HPDE6-E6E7 (cell line): ENCODE results near the gene PTPRN2.

Experiments
- DNase-seq: peaks from one replicate; pipeline ENCODE4 v3.0.0; 2011; ENCODE audit warnings: missing footprints; ENCODE audit errors: extremely low spot score

PTPRN2 gene

DNA sequence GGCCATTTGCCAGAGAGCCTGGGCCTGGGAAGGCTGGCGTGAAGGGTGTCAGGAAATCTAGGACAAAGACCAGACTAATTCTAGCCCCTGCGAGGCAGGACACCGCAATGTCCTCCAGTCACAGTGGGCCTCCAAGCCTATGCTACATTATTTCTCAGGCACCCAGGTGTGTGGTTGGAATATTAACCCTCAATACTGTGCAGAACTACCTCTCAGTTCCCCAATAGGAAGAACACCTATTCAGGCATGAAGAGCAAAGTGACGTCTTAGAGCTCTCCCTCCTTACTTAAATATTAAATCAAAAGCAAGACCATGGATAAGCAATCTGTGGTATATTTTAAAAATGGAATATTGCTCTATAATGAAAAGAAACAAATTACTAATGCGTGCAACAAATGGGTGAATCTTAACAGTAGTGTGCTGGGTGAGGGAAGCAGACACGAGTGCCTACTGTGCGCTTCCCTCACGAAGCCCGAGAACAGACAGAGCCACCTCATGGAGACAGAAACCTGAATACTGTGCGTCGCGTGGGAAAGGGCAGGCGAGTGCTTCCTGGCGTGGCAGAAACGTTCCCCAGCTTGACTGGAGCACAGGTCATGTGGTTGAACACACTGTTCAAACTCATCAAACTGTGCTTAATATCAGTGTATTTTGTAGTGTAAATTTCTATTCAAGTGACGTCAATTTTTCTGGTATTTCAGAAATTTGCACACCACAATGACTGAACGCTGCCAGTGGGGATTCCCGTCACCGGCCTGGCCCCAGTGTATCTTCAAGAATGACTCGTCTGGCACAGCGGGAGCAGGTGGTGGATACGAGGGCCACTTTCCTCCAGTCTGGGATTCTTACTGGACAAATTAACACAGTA is 15.5 kb upstream of the PTPRN2 start:
- DNase-seq = no peak

- DNase-seq = no peak
Observed at GRCh38 chr7:158602041-158602440, 14.4 kb upstream of the PTPRN2 start.

GRCh38 chr7:158601090-158601489 is 13.5 kb upstream of the PTPRN2 start:
- DNase-seq = no peak

DNA sequence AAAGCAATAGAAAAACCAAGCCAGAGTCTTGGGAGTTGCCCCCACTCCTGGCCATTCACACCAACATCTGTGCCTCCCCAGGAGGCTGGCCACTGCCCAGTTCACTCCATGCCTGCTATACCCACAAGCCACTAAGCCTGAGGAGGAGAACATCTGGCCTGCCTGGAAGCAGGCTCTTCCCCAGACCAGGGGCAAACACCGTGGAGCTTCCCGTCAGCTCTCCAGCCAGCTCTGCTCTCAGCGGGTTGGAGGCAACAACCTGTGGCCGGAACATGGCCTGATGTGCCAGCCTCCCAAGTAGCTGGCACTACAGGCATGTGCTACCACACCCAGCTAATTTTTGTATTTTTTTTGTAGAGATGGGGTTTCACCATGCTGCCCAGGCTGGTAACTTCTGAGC is 9.1 kb upstream of the PTPRN2 start:
- no peak for DNase-seq

GRCh38 chr7:158596309-158596708 is 8.7 kb upstream of the PTPRN2 start:
- no peak for DNase-seq

- DNase-seq = no peak
Observed at GRCh38 chr7:158595068-158595467, 7.4 kb upstream of the PTPRN2 start.

- no peak for DNase-seq
Observed at GRCh38 chr7:158592541-158592940, 4.9 kb upstream of the PTPRN2 start.

DNA sequence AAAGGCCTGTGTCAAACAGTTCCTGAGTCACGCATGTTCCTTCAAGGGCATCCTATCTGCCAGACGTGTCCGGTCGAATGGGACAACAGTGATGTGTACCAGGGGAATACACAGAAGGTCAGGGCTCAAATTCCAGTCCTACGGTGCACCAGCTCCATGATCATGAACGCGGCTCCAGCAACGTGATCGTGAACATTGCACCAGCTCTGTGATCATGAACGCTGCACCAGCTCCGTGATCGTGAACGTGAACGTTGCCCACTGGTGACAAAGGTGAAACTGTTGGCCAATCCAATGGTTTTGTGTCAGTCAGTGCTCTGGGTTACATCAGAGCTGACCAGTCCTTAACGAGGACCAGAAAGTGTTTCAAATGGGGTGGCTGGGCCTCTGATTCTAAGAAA is 4.3 kb upstream of the PTPRN2 start:
- DNase-seq = no peak

GRCh38 chr7:158590181-158590530 is 2.5 kb upstream of the PTPRN2 start:
- DNase-seq = no peak

GRCh38 chr7:158589653-158590052 is 2.0 kb upstream of the PTPRN2 start:
- DNase-seq = no peak

GRCh38 chr7:158588878-158589442 is 1.3 kb upstream of the PTPRN2 start:
- DNase-seq = no peak

DNA sequence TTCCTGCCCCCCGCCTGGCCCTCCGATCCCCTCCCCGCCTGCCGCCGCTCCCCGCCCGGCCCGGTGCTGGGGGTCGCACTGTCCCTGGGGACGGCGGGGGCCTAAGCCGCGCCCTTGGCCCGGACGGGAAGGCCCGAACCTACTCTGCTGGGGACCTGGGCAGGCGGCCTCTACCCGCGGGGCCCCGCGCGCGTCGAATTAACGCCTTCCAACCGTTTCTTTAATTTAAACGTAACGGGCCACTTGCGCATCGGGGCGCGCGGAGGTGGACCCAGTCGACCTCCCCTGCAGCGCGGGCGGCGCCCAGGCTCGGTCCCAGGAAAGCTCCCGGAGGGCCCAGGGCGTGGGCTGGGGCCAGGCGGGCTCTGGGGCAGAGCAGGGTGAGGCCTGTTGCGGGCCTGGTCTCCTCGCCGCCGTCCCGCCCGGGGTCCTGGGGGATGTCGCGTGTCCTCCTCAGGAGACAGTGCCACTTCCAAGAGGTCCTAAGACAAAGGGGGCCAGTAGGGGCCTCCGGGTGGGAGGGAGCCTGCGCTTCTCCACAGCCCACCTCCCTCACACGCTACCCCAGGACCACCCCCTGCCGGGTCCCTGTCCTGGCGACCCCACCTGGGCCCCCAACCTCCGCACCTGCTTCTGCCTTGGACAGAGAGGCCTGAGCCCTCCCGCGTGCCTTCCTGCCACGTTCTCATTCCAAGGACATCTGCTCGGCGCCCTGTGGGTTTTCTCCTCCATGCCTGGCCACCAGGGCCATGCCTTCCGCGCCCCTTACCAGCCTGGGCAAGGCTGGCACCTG is 658 bp upstream of the PTPRN2 start:
- DNase-seq = no peak

- no peak for DNase-seq
Observed at GRCh38 chr7:158586499-158587161, 993 bp downstream of the PTPRN2 start.

- no peak for DNase-seq
Observed at GRCh38 chr7:158585721-158586498, 1.7 kb downstream of the PTPRN2 start.

DNA sequence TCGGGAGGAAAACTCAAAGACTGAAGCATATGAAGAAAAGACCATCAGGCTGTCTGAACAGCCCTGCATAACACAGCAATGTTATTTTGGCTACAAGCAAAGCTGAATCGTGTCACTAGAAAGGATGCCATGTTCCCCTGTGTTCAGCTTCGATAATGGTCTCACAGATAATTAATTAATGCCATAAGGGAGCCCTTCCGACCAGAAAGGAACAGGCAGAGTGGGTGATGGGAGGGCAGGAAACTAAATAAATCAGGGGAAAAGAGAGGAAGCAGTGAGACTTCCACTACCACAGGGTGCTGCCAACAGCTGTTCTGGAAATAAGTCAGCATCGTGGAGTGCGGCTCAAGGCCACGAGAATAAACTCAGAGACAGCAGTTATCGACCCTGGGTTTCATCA is 3.2 kb downstream of the PTPRN2 start:
- DNase-seq = no peak

GRCh38 chr7:158583810-158584209 is 3.8 kb downstream of the PTPRN2 start:
- DNase-seq = no peak

- DNase-seq = no peak
Observed at GRCh38 chr7:158583143-158583542, 4.5 kb downstream of the PTPRN2 start.

DNA sequence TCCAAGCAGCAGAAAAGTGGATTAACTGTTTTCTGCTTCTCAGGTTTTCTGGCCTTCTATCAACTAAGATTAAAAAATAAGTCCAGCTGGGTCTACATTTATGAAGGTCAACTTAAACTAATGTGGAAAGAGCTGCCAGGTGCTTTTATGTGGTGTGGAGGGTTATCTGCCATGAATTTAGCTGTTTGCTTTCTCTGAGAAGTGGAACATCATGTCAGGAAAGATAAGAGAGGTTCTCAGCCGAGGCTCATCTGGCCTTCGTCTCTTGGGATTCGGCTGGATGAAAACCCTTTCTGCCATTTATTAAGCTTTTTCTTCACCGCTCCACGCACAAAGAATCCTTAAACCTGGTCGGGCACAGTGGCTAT is 5.5 kb downstream of the PTPRN2 start:
- DNase-seq = no peak

GRCh38 chr7:158581440-158582088 is 6.1 kb downstream of the PTPRN2 start:
- DNase-seq = no peak

GRCh38 chr7:158579662-158580646 is 7.7 kb downstream of the PTPRN2 start:
- DNase-seq = no peak
